ENCODE data around the gene ACBD4.

DNA sequence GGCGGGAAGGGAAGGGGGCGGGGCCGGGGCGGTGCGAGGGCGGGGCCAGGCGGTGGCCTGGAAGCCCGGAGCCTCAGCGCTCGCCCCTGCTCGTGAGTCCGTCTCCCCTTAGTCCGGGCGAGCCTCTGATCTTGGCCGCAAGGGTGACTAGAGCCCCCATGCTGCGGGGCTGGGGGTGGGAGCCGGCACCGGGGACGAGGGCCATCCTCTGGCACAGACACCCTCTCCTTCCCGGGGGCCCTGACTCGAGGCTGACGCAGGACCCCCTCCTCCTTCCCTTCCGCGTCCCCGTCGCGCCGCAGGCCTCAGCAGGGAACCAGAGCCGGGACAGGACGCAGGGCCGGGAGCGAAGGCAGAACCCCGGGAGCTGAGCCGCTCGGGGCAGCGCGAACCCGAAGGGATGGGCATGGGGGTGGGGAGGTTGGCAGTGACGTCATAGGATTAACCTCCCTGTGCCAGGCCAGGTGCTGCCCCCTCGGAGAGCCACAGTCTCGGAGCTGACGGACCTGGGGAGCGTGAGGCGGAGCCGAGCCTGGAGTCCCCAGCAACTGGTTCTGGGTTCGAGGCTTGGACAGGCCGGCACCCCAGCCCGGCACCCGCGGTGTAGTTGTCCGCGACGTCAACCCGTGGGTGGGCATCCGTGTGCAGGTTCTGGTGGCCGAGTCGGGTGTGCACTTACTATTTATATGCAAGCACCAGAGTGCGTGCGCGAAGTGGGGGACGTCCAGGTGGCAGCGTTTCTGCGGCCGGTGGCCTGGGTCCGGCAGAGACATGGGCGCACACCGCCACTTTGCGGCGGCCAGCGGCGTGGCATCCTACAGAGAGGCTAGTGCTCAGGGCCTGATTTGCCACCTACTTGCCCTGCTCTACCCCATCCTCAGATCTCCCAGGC, 2.7 kb upstream of the ACBD4 start:
- TF ChIP-seq ZNF24 (IDR thresholded peaks at IDR 0.05) (no peak), CHD4 (IDR thresholded peaks at IDR 0.05) (no peak), WRNIP1 (IDR thresholded peaks at IDR 0.05; ENCODE audit: borderline replicate concordance, low read depth, low read length) (no peak), ESRRA (IDR thresholded peaks at IDR 0.05; ENCODE audit: low read length) (no peak), NRF1 (conservative IDR thresholded peaks at IDR 0.05; ENCODE audit: low read depth, low read length) (no peak), TAF1 (IDR thresholded peaks at IDR 0.05; ENCODE audit: borderline replicate concordance, low read depth, low read length) (no peak), POLR2AphosphoS5 (IDR thresholded peaks at IDR 0.05; ENCODE audit: low read length) (no peak), RAD21 (IDR thresholded peaks at IDR 0.05; ENCODE audit: insufficient read depth, low read depth, low read length) (peak; percentile 67)
- TF ChIP-seq, protein P1, sequence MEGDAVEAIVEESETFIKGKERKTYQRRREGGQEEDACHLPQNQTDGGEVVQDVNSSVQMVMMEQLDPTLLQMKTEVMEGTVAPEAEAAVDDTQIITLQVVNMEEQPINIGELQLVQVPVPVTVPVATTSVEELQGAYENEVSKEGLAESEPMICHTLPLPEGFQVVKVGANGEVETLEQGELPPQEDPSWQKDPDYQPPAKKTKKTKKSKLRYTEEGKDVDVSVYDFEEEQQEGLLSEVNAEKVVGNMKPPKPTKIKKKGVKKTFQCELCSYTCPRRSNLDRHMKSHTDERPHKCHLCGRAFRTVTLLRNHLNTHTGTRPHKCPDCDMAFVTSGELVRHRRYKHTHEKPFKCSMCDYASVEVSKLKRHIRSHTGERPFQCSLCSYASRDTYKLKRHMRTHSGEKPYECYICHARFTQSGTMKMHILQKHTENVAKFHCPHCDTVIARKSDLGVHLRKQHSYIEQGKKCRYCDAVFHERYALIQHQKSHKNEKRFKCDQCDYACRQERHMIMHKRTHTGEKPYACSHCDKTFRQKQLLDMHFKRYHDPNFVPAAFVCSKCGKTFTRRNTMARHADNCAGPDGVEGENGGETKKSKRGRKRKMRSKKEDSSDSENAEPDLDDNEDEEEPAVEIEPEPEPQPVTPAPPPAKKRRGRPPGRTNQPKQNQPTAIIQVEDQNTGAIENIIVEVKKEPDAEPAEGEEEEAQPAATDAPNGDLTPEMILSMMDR (IDR thresholded peaks at IDR 0.05 in 2 of 3, conservative IDR thresholded peaks at IDR 0.05 in 1 of 3; ENCODE audit: control insufficient read depth in 2 of 3, extremely low read depth in 1 of 3, insufficient read depth in 1 of 3, low read depth in 3 of 3, low read length in 3 of 3) = peak; percentile 81 to 94 (median 93)

All from GM12878 (cell line).